Rectal smooth muscle tissue (tissue), 1 donor: ENCODE results near the gene LEUTX.

Experiments used
- H3K27ac ChIP-seq: one replicate; pipeline ENCODE4 v1.7.0; 2013; ENCODE audit warnings: low read depth, low read length, inconsistent platforms
- H3K27me3 ChIP-seq: one replicate; pipeline ENCODE4 v1.7.0; 2013; ENCODE audit warnings: low read length; ENCODE audit not compliant: control insufficient read depth, insufficient read depth
- H3K36me3 ChIP-seq: one replicate; pipeline ENCODE4 v1.7.0; 2013; ENCODE audit warnings: low read length; ENCODE audit not compliant: control insufficient read depth, insufficient read depth
- H3K4me1 ChIP-seq: one replicate; pipeline ENCODE4 v1.7.0; 2013; ENCODE audit warnings: low read length; ENCODE audit not compliant: control insufficient read depth, insufficient read depth
- H3K4me3 ChIP-seq: one replicate; pipeline ENCODE4 v1.7.0; 2013; ENCODE audit warnings: low read length
- H3K9ac ChIP-seq: one replicate; pipeline ENCODE4 v1.7.0; 2013; ENCODE audit warnings: low read length

The LEUTX gene

DNA sequence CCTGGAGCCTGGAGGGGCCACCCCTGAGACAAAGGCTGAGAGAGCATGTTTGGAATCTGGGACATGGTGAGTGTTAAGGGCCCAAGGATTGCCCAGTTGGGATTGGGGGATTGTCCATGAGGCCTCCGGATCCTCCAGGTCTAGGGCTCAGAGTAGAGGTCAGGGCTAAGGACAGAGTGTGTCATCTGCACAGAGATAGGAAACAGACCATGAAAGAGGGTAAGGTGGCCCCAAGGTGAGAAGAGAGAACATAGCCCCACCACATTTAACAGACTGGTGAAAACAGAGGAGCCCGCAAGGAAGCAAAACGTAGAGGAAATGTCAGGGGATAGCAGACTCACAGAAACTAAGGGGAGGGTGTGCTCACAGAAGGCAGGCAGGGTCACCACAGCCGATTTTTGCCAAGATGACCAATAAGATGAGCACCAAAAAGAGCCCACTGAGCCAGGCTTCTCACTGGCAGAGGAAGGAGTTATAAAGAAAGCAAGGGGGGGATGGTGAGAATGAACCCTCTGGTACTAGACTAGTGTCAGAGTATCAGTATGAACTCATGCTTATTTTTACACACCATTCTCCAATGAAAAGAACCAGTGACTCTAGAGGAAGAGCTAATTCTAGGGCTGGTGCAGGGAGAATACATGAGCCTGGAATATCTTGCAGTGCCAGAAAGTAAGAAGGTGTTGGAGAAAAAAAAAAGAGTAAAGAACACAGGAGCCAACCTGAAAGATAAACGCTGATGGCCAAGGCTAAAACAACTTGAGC, 37.8 kb downstream of the LEUTX start:
- Histone ChIP-seq H3K27me3 (no peaks in the 10 kb centered on the region), H3K36me3 (peaks cover 4% of the 10 kb centered on the region), H3K27ac (no peak overlapping the region), H3K9ac (no peak overlapping the region), H3K4me1 (no peaks in the 10 kb centered on the region), H3K4me3 (no peak overlapping the region)

DNA sequence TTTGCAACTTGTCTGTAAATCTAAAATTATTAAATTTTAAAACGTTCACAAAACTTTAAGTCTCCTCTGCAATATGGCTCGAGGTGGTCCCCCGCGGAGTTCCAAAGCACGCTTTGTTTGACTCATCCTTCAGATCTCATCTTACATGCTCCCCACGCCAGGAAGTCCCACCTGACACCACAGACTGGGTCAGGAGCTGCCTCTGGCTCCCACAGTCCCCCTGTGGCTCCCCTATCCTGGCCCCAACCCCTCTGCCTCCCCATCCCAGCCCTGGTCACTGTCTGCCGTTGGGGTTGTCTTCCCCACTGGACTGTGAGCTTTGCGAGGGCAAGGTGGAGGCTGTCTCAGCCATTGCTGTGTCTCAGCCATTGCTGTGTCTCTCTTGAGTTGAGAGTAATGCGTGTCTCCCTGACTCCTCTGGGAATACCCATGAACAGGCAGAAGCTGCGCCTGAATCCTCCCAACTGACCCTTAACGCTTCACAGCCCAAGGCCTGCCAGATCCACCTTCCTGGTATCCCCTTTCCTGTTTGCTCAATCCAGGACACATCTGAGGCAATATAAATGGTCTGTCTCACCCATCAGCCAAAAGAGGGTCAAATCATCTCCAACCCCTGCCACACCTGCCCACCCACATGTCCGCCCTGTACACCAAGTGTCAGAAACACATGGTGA, 39.4 kb downstream of the LEUTX start:
- no peaks in the 10 kb centered on the region for H3K27me3 ChIP-seq
- no peak overlapping the region for H3K27ac ChIP-seq
- no peak overlapping the region for H3K4me3 ChIP-seq
- H3K9ac ChIP-seq: no peak overlapping the region
- H3K4me1 ChIP-seq: no peaks in the 10 kb centered on the region
- H3K36me3 ChIP-seq: peaks cover 4% of the 10 kb centered on the region

DNA sequence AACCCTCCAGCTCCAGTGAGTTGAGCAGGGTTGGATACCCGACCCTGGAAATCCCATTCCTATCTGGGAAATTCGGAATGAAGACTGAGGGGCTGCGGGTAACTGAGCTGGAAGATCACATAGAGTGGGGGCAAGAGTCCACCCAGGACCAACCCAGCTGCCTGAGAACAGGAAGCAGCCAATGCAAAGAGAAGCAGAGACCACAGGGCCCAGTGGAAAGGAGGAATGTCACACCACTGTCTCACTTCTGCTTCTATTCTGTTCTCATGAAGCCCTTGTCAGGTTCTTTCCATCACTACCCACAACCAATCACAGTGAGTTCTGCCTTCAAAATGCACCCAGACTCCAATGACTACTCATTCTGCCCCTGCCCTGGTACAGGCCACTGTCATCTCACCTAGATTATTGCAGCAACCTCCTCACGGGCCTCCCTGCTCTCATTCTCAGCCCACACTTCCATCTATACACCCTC, 40.0 kb downstream of the LEUTX start:
- Histone ChIP-seq H3K27me3 (no peaks in the 10 kb centered on the region), H3K4me1 (peaks cover 2% of the 10 kb centered on the region), H3K36me3 (no peaks in the 10 kb centered on the region), H3K9ac (no peak overlapping the region), H3K27ac (no peak overlapping the region), H3K4me3 (no peak overlapping the region)

DNA sequence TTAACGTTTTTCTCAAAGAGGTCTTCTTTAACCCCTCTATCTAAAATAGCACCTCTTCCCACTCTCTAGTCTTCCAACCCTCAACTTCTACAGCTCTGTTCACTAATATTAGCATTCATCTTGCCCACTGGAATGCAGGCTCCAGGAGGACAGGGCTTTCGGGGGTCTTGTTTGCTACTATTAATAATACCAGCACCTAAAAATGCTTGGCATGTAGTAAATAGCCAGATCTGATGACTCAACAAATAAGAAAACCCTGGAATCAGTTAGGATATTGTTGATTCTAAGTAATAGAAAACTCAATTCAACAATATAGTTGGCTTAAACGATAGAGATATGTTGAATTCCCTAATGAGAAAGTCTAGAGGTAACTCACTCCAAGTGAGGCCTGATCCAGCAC, 41.1 kb downstream of the LEUTX start:
- no peak overlapping the region for H3K27ac ChIP-seq
- H3K36me3 ChIP-seq: no peaks in the 10 kb centered on the region
- H3K27me3 ChIP-seq: no peaks in the 10 kb centered on the region
- H3K4me1 ChIP-seq: peaks cover 5% of the 10 kb centered on the region
- H3K4me3 ChIP-seq: no peak overlapping the region
- H3K9ac ChIP-seq: no peak overlapping the region

DNA sequence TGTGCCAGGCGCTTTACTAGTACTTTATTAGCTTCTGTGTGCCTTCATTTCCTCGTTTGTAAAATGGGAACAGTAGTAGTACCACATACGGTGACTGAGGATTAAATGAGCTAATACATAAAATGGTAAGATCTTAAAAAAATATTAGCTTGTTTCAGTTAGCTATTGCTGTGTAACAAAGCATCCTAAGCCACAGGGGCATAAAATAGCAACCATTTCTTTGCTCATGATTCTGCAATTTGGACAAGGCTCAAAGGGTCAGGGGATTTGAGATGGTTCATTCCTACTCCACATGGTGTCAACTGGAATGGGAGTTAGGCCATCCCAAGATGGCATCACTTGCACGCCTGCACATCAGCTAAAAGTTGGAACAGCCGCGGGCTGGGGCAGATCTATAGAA, 42.0 kb downstream of the LEUTX start:
- no peak overlapping the region for H3K4me3 ChIP-seq
- no peaks in the 10 kb centered on the region for H3K36me3 ChIP-seq
- H3K4me1 ChIP-seq: peaks cover 5% of the 10 kb centered on the region
- H3K27me3 ChIP-seq: no peaks in the 10 kb centered on the region
- no peak overlapping the region for H3K27ac ChIP-seq
- H3K9ac ChIP-seq: no peak overlapping the region

DNA sequence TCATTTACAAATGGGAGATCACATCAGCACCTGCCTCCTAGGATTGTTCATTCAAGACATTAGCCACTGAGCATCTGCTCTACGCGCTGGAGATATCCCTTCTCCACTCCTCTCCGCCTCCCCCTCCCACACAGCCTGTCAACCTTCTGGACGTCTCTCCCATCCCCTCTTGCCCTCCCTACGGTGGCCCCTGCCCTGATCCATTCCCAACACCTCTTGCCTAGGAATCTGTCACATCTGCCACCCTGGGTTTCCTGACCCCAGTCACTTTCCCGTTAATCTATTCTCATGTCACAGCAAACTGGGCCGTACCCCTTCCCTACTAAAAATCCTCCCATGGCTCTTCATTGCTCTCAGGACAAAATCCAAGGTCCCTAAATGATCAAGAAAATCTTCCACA, 45.0 kb downstream of the LEUTX start:
- peak overlapping the region; percentile 13 for H3K9ac ChIP-seq
- peaks cover 8% of the 10 kb centered on the region for H3K36me3 ChIP-seq
- no peaks in the 10 kb centered on the region for H3K27me3 ChIP-seq
- H3K4me3 ChIP-seq: peak overlapping the region; percentile 81
- peaks cover 5% of the 10 kb centered on the region for H3K4me1 ChIP-seq
- no peak overlapping the region for H3K27ac ChIP-seq

DNA sequence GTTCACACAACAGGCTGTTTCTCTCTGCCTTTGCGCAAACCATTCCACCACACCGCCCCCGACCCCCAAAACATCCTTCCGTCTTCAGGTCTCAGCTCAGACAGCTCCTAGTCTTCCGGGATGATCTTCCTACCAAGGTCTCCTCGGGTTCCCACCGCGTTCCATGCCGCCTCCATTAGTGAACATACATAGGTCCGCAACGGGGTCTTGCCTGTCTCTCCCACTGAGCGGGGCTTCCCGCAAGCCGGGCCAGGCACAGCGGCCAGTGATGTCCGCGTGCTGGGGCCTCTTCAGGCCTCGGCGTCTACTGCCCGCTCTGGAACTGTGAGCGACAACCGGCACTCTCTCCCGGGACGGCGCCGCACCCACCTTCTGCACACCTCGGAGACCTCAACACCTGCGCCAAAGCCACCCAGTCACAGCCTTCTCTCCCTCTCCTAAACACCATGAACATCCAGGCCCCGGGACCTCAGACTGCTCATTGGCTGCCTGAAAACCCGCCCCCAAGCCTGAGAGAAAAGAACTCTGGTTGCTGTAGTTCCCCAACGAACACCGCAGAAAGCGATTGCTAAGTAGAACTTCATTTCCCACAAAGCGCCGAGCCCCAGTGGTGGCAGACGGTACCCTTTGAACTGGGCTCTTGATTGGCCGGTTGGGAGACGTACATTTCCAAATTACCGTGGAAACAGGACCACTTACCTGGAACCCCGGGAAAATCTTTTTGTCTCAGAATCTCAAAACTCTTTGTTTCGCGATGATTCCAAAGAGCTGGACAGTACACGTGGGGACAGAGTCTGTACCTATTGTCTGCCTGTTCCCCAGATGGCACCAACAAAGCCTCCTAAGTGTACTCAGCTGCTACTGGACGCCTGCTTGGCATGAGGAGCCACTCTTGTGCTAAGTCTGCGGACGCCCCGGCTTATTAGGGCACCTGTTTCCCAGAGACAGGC, 45.8 kb downstream of the LEUTX start:
- H3K4me3 ChIP-seq: peak overlapping the region; percentile 81
- H3K36me3 ChIP-seq: peaks cover 9% of the 10 kb centered on the region
- H3K9ac ChIP-seq: peak overlapping the region; percentile 72
- no peaks in the 10 kb centered on the region for H3K27me3 ChIP-seq
- peak overlapping the region; percentile 48 for H3K27ac ChIP-seq
- H3K4me1 ChIP-seq: peaks cover 5% of the 10 kb centered on the region

DNA sequence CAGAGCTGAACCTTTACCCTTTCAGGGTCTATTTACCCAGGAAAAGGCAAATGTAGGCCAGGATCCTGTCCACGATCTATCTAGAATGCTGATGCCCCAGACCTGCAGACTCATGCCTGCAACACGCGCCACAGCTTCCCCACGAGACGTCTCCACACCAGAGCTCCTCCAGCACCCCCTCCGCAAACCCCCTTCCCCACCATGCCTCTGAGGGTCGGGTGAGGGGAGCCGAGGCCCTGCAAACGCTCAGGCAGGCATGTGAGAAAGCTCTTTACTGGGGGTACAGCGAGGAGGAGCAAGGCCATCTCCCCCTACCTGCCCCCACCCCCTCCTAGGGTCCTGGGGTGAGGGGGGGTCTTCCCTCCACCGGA, 46.4 kb downstream of the LEUTX start:
- H3K4me3 ChIP-seq: no peak overlapping the region
- H3K9ac ChIP-seq: no peak overlapping the region
- H3K4me1 ChIP-seq: peaks cover 5% of the 10 kb centered on the region
- no peak overlapping the region for H3K27ac ChIP-seq
- H3K27me3 ChIP-seq: no peaks in the 10 kb centered on the region
- peaks cover 16% of the 10 kb centered on the region for H3K36me3 ChIP-seq

DNA sequence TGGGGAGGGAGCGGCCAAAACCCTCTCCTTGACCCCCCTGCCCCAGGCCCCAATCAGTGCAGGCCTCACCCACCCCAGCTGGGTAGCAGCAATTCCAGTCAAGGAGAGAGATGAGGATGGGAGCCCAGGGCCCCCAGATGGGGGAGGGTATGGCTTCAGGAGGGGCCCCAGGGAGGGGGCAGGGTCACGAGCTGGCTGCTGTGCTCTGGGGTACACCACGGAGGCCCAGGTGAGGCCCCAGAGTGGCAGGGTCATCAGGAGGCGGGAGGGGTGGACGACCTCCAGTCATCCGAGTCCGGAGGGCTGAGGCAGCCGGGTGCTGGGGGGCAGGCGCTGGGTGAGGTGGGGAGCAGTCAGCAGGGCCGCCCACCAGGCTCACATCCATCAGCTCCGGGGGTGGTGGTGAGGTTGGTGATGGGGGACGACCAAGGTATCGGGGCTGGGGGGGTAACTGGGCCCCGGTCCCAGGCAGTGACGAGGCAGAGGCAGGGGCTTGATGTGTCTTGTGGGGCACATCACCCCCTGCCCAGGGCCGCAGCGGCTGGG, 47.0 kb downstream of the LEUTX start:
- Histone ChIP-seq H3K27me3 (no peaks in the 10 kb centered on the region), H3K4me1 (peaks cover 5% of the 10 kb centered on the region), H3K36me3 (peaks cover 21% of the 10 kb centered on the region), H3K4me3 (no peak overlapping the region), H3K27ac (no peak overlapping the region), H3K9ac (no peak overlapping the region)

DNA sequence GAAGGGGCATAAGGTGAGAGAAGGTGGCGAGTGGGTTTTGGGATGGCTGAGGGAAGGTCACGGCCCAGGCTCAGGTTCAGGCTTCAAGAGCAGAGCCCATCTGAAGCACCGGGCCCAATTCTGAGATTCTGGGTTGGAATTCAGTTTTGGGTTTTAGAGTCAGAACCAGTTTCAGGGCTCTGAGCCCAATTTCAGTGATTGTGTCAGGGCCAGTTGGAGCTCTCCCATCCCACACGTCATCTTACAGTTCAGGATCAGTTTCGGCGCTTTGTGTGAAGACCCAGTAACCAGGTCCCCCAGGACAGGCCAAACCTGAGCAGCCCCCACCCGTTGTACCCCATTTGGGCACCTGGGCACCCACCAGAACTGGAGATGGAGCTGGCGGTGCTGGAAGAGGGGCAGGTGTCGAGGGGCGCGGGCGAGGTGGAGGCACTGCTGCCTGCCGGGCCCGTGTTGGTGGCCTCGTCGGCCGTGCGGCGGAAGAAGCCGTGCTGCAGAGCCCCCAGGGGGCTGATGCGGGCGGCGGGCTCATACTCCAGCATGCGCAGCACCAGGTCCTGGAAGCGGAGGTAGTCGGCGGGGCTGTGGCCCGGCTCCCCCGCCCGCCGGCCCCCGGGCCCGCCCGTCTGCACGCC, 47.8 kb downstream of the LEUTX start:
- Histone ChIP-seq H3K36me3 (peaks cover 26% of the 10 kb centered on the region), H3K27me3 (no peaks in the 10 kb centered on the region), H3K27ac (no peak overlapping the region), H3K4me1 (peaks cover 5% of the 10 kb centered on the region), H3K9ac (no peak overlapping the region), H3K4me3 (no peak overlapping the region)

DNA sequence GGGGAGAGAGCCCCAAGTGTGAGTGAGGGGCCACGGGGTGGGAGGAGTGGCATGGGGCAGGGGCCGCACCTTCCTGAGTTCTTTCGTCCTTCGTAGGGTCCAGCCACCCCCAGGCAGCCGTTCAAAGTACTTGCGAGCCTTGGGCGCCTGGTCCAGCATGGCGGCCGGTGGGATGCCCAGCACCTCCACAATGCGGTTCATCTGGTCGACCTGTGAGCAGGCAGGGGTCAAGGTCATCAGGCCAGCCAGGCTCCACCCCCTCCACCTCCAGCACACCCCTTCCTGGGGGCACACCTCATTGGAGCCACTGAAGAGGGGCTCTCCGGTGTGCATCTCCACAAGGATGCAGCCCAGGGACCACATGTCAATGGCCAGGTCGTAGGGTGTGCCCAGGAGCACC, 48.6 kb downstream of the LEUTX start:
- Histone ChIP-seq H3K4me1 (peaks cover 6% of the 10 kb centered on the region), H3K27ac (no peak overlapping the region), H3K9ac (no peak overlapping the region), H3K4me3 (no peak overlapping the region), H3K27me3 (no peaks in the 10 kb centered on the region), H3K36me3 (peaks cover 28% of the 10 kb centered on the region)
